HG03432 (cell line): Measurements from ENCODE around the gene SPNS1.
"Not testable (repeated sequence)": the region's sequence is repeated elsewhere in the genome, so short reads cannot be mapped to it uniquely, and the experiment has no call there.

ENCODE experiments used
- ATAC-seq: cut with Tn5 transposase; IDR thresholded peaks from one replicate; pipeline ENCODE4 v1.9.1; 2021; ENCODE audit warnings: mild to moderate bottlenecking, moderate library complexity; ENCODE audit not compliant: unreplicated experiment

Gene SPNS1

GRCh38 chr16:28974437-28975157 is at the start of gene SPNS1:
SPNS1 (plus strand) TSS chr16:28974778; CDS start chr16:28975152, 374 bp downstream.
- peak; percentile 89 for ATAC-seq

GRCh38 chr16:28925386-28926228 is 49.0 kb upstream of the SPNS1 start:
- peak; percentile 39 for ATAC-seq

GRCh38 chr16:28926284-28926683 is 48.3 kb upstream of the SPNS1 start:
- not testable (repeated sequence) for ATAC-seq

GRCh38 chr16:28927815-28928214 is 46.8 kb upstream of the SPNS1 start:
- no peak for ATAC-seq

GRCh38 chr16:28930203-28930602 is 44.4 kb upstream of the SPNS1 start:
- no peak for ATAC-seq

GRCh38 chr16:28930652-28931051 is 43.9 kb upstream of the SPNS1 start:
- ATAC-seq, result no peak

- no peak for ATAC-seq
Observed at GRCh38 chr16:28931801-28932225, 42.8 kb upstream of the SPNS1 start, which contains the start of gene CD19. CD19 (plus strand) TSS chr16:28931971; CDS start chr16:28932001, 30 bp downstream.

GRCh38 chr16:28932339-28933141 is 42.0 kb upstream of the SPNS1 start:
- no peak for ATAC-seq

- ATAC-seq, result no peak
Observed at GRCh38 chr16:28933171-28933570, 41.4 kb upstream of the SPNS1 start.

- no peak for ATAC-seq
Observed at GRCh38 chr16:28935346-28935745, 39.2 kb upstream of the SPNS1 start.

- ATAC-seq, result peak; percentile 79
Observed at GRCh38 chr16:28935924-28936783, 38.4 kb upstream of the SPNS1 start.

- no peak for ATAC-seq
Observed at GRCh38 chr16:28936784-28937155, 37.8 kb upstream of the SPNS1 start.

- no peak for ATAC-seq
Observed at GRCh38 chr16:28937222-28937876, 37.2 kb upstream of the SPNS1 start.

- ATAC-seq, result no peak
Observed at GRCh38 chr16:28938721-28939120, 35.9 kb upstream of the SPNS1 start.

GRCh38 chr16:28939825-28940224 is 34.8 kb upstream of the SPNS1 start:
- not testable (repeated sequence) for ATAC-seq

- ATAC-seq, result no peak
Observed at GRCh38 chr16:28943281-28943680, 31.3 kb upstream of the SPNS1 start.

GRCh38 chr16:28946681-28947080 is 27.9 kb upstream of the SPNS1 start:
- no peak for ATAC-seq

- peak; percentile 89 for ATAC-seq
Observed at GRCh38 chr16:28950648-28951409, 23.7 kb upstream of the SPNS1 start, which contains the start of gene NFATC2IP. NFATC2IP (plus strand) TSS chr16:28950937; CDS start chr16:28951012, 75 bp downstream.
